ENCODE results near the gene MAP4K5. TPM values are rescaled to one million over a fixed set of nuclear protein-coding genes. Genes with fewer than 3 reads are reported as not detected.

MAP4K5 gene
- polyA plus RNA-seq, 3 donors from 2014 or later: 17.4 to 46.0 (median 19.0) TPM

DNA sequence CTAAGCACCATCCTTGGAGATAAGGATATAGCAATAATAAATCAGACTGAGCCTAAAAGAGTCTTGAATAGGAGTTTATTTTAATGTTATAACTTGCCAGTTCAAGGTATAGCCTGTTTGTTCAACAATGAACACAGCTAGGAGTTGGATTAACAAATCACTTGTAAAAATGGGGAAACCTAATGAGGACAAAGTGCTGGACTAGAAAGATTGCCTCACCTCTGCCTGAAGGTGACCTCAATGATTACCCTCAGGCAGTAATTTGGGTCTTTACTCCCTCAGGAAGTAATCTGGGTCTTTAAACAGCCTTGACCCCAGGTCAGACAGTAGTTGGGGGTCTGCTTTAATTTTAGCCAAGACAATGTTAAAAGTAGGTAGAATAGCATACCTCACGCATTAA, 100.2 kb downstream of the MAP4K5 start:
- H3K27ac Mint-ChIP-seq: peak overlapping the region in 1 of 6 donors; percentile 14
- H3K36me3 Mint-ChIP-seq: peaks cover 14 to 34% (median 26%) of the 10 kb centered on the region in 3 donors
- no peaks in the 10 kb centered on the region for H3K27me3 Mint-ChIP-seq (ENCODE audit: low read depth in 3 of 3)
- H3K9me3 Mint-ChIP-seq: no peaks in the 10 kb centered on the region
- DNase-seq: no peak
- H3K4me1 Mint-ChIP-seq: peaks cover 0 to 1% of the 10 kb centered on the region in 2 donors
- H3K4me3 Mint-ChIP-seq: no peak overlapping the region

DNA sequence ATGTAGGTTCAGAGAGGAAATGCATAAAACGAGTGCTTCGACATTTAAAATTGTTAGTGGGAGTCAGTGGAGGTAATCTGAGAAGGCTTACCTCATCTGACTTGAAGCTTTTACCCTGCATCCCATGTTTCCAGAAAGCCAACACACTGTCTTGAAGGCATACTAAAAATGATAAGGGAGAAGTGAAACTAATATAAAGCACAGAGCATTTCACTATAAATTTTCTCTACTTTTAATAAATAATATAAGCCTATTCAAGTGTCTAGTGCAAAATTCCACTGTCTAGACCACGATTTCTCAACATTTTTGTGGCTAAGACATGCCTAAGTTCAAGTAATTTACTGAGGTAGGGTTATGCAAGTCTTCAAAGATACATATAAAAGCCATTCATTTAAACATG, 106.6 kb downstream of the MAP4K5 start:
- H3K9me3 Mint-ChIP-seq: no peaks in the 10 kb centered on the region
- H3K27me3 Mint-ChIP-seq (ENCODE audit: low read depth in 3 of 3): no peaks in the 10 kb centered on the region
- peaks cover 4 to 34% (median 27%) of the 10 kb centered on the region in 3 donors for H3K36me3 Mint-ChIP-seq
- no peak overlapping the region for H3K4me3 Mint-ChIP-seq
- H3K27ac Mint-ChIP-seq: no peak overlapping the region
- H3K4me1 Mint-ChIP-seq: peaks cover 0 to 1% of the 10 kb centered on the region in 2 donors
- no peak for DNase-seq

DNA sequence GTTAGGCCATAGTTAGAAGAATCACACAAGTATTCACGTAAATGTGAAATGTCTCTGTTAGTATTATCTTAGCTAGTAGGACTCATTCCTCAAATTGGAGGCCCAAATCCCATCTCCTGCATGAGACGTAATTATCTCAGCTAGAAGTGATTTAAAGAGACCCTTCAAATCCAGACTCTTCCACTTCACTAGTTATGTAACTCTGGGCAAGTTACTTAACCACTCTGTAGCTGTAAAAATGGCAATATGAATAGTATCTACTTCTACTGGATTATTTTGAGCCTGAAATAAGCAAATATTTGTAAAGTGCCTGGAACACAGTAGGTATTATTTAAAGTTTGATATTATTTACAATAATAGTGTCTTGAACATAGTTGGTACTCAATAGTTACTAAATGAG, 107.3 kb downstream of the MAP4K5 start:
- Mint-ChIP-seq H3K36me3 (peaks cover 4 to 38% (median 32%) of the 10 kb centered on the region in 3 donors), H3K4me1 (peaks cover 0 to 1% of the 10 kb centered on the region in 2 donors), H3K27ac (no peak overlapping the region), H3K4me3 (no peak overlapping the region), H3K27me3 (ENCODE audit: low read depth in 3 of 3) (no peaks in the 10 kb centered on the region), H3K9me3 (no peaks in the 10 kb centered on the region)
- no peak for DNase-seq

DNA sequence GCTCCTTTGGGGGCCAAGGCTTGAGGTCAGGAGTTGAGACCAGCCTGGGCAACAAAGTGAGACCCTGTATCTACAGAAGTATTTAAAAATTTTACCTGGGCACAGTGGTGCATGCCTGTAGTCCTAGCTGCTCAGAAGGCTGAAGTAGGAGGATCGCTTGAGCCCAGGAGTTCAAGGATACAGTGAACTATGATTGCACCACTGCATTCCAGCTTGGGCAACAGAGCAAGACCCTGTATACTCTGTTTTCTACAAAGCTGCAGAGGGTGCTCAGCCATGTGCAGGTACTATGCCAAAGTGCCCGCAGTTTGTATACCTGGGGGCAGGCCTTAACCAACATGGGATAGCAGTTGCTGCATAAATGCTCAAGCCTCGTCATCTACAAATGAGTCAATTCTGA, 108.8 kb downstream of the MAP4K5 start:
- peaks cover 10 to 43% (median 40%) of the 10 kb centered on the region in 3 donors for H3K36me3 Mint-ChIP-seq
- no peaks in the 10 kb centered on the region for H3K27me3 Mint-ChIP-seq (ENCODE audit: low read depth in 3 of 3)
- no peaks in the 10 kb centered on the region for H3K4me1 Mint-ChIP-seq
- no peaks in the 10 kb centered on the region for H3K9me3 Mint-ChIP-seq
- no peak overlapping the region for H3K27ac Mint-ChIP-seq
- DNase-seq: no peak
- no peak overlapping the region for H3K4me3 Mint-ChIP-seq

DNA sequence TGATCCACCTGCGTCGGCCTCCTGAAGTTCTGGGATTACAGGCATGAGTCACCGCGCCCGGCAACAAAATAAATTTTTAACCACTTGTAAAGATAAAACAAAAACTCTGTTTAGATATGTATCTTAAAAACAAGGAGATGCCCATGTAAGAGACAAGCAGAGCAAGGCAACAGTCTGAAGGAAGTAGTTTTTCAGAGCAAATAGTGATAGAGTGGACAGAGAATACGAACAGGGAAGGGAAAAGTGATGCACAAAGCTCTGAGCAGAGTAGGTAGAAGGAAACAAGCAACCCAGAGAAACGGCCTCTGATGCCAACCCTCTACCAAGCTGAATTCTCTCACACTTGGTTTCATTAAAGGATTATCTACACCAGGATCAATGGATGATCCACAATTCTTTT, 110.9 kb downstream of the MAP4K5 start:
- DNase-seq: no peak
- peaks cover 22 to 56% (median 52%) of the 10 kb centered on the region in 3 donors for H3K36me3 Mint-ChIP-seq
- H3K27me3 Mint-ChIP-seq (ENCODE audit: low read depth in 3 of 3): no peaks in the 10 kb centered on the region
- H3K4me3 Mint-ChIP-seq: no peak overlapping the region
- no peaks in the 10 kb centered on the region for H3K4me1 Mint-ChIP-seq
- H3K27ac Mint-ChIP-seq: no peak overlapping the region
- H3K9me3 Mint-ChIP-seq: no peaks in the 10 kb centered on the region

DNA sequence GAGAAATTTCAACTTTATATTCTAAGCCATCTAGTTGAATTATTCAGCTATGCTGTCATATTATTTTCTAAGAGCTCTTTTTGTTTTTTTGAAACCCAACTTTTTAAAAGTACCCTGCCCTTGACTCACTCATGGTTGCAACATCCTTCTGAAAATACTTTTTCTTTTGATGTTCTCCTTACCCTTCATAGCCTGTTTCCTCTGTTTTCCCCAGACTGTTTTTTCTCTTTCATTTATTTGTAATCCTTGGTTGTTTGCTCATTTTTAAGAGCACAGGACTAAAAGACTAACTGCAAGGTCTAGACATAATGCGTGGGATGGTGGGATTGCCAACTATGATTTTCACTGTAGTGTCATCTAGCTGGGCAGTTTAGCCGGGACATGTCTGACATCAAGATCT, 114.5 kb downstream of the MAP4K5 start:
- DNase-seq: no peak
- H3K36me3 Mint-ChIP-seq: peaks cover 31 to 57% (median 57%) of the 10 kb centered on the region in 3 donors
- peak overlapping the region in 1 of 6 donors; percentile 3 for H3K27ac Mint-ChIP-seq
- H3K9me3 Mint-ChIP-seq: no peaks in the 10 kb centered on the region
- H3K27me3 Mint-ChIP-seq (ENCODE audit: low read depth in 3 of 3): peaks cover 0 to 3% (median 0%) of the 10 kb centered on the region in 3 donors
- no peaks in the 10 kb centered on the region for H3K4me1 Mint-ChIP-seq
- no peak overlapping the region for H3K4me3 Mint-ChIP-seq

DNA sequence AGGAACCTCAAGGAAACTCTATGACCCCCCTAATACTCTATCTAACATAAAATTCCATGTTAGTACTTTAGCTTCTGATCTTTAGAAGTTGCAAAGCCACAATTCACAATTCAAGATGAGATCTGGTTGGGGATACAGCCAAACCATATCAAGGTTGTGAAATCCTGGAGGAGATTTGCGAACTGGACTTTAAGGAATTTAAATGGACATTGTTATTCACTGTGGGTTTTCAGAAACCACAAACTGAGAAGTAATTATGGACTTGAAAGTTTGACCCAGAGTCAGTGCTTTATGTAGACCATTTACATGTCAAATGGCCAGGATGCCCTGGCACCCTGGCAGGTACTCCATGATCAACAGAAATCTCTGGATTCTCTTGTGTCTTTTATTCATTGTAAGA, 121.4 kb downstream of the MAP4K5 start:
- Mint-ChIP-seq H3K36me3 (peaks cover 3 to 19% (median 8%) of the 10 kb centered on the region in 3 donors), H3K27ac (peak overlapping the region in 1 of 6 donors; percentile 2), H3K27me3 (ENCODE audit: low read depth in 3 of 3) (peaks cover 0 to 6% (median 0%) of the 10 kb centered on the region in 3 donors), H3K9me3 (no peaks in the 10 kb centered on the region), H3K4me1 (peaks cover 3 to 4% of the 10 kb centered on the region in 2 donors), H3K4me3 (no peak overlapping the region)
- no peak for DNase-seq

DNA sequence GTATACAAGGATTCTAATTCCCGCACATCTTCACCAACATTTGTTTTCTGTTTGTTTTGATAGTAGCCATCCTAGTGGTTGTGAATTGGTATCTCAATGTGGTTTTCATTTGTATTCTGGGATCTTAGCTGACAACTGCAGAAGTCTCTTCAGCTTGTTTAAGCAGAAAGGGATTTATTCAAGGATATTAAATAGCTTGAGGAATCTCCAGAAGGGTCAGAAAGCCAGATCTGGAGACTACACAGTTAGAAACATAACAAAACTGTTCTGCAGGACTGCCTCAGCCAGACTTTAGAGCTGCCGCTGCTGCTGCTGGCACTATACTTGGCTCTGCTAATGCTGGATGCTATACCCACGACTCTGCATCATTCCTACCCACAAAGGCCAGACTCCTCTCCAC, 122.3 kb downstream of the MAP4K5 start:
- Mint-ChIP-seq H3K27me3 (ENCODE audit: low read depth in 3 of 3) (peaks cover 0 to 6% (median 0%) of the 10 kb centered on the region in 3 donors), H3K27ac (no peak overlapping the region), H3K4me1 (peaks cover 5 to 8% of the 10 kb centered on the region in 2 donors), H3K9me3 (no peaks in the 10 kb centered on the region), H3K4me3 (no peak overlapping the region), H3K36me3 (peaks cover 0 to 16% (median 5%) of the 10 kb centered on the region in 3 donors)
- DNase-seq: no peak

DNA sequence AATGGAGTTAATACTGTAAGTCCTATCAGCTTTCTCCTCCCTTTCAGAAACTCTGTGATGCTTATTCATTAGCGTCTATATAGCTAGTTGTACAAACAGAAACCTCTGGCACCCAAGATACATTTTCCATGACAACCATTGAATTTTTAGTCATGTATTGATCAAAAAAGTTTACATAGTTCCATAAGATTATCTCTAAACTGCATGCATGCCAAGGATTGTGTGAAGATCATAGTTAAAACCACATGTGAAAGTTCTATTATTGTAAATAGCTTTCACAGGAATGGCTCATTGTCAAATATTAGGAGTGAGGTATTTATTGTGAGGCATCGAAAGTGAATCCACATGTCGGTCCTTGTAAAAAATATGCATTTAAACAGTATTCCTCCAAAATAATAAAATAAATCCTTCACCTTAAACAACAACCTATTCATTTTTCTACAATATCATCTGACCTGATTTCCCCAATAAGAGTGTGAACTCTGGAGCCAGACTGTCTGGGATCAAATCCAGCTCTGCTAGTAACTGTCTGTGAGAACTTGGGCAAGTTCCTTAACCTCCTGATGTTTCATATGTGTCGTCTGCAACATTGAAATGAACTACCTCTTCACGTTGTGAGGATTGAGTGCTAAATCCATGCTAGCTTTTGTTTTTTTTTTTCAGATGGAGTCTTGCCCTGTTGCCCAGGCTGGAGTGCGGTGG, 125.1 kb downstream of the MAP4K5 start:
- Mint-ChIP-seq H3K4me1 (peaks cover 7 to 20% of the 10 kb centered on the region in 2 donors), H3K9me3 (no peaks in the 10 kb centered on the region), H3K27me3 (ENCODE audit: low read depth in 3 of 3) (peaks cover 0 to 5% (median 0%) of the 10 kb centered on the region in 3 donors), H3K4me3 (no peak overlapping the region), H3K36me3 (peaks cover 0 to 6% (median 0%) of the 10 kb centered on the region in 3 donors), H3K27ac (no peak overlapping the region)
- DNase-seq: no peak

DNA sequence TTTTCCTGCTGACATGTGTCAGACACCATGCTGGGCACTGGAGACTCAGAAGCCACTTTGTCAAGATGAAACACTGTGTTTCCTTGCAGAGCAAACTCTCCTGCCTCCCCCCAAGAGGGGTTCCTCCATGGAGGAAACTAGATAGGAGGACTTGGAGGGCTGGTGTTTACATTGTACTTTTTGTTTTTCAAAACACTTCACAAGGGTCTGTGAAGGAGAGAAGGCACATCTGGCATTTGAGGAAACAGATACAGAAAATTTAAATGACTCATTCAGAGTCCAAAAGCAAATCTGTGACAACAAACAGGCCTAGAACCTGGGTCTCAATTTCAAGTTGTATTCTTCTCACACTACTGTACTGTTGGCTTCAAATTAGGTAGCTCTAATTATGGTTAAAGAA, 128.9 kb downstream of the MAP4K5 start:
- DNase-seq: no peak
- Mint-ChIP-seq H3K4me3 (no peak overlapping the region), H3K27me3 (ENCODE audit: low read depth in 3 of 3) (peaks cover 0 to 2% (median 0%) of the 10 kb centered on the region in 3 donors), H3K27ac (peak overlapping the region in 2 of 6 donors; percentile 12 to 15), H3K36me3 (no peaks in the 10 kb centered on the region), H3K4me1 (peaks cover 7 to 20% of the 10 kb centered on the region in 2 donors), H3K9me3 (no peaks in the 10 kb centered on the region)

DNA sequence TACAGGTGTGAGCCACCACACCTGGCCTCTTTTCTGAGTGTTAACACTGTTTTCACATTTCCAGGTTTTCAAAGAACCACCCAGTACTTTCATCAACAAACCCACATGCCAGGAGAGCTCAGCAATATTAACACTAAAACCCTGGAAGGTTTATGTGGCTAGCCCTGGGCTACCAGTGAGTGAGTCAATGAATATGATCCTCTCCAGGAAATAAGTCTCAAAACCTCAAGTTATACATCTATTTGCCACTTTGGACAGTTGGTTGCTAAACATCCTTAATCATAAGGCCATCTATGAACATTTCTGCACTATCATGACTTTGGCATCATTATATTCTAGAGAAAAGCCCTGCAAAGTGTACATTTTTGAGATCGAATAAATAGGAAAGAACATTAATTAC, 129.4 kb downstream of the MAP4K5 start:
- no peaks in the 10 kb centered on the region for H3K36me3 Mint-ChIP-seq
- H3K27ac Mint-ChIP-seq: peak overlapping the region in 2 of 6 donors; percentile 15 to 39
- peaks cover 0 to 2% (median 0%) of the 10 kb centered on the region in 3 donors for H3K27me3 Mint-ChIP-seq (ENCODE audit: low read depth in 3 of 3)
- H3K4me1 Mint-ChIP-seq: peaks cover 7 to 20% of the 10 kb centered on the region in 2 donors
- H3K9me3 Mint-ChIP-seq: no peaks in the 10 kb centered on the region
- no peak for DNase-seq
- no peak overlapping the region for H3K4me3 Mint-ChIP-seq

DNA sequence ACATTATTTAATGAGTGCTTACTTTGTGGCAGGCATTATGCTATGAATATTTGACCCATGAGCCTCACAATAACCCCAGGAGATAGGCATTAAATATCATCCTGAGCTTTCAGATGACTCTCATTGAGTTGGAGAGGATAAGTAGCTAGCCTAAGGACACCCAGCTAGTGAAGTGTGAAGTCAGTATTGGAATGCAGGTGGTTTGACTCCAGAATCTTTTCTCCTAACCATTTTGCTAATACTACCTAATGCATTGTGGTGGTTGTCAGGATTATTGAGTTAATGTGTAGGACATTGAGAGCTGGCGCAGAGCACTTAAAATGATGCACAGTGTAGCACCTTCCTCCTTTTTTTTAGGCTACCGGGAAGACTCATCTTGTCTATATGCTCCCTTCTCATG, 131.9 kb downstream of the MAP4K5 start:
- no peaks in the 10 kb centered on the region for H3K9me3 Mint-ChIP-seq
- peaks cover 1 to 8% (median 5%) of the 10 kb centered on the region in 3 donors for H3K27me3 Mint-ChIP-seq (ENCODE audit: low read depth in 3 of 3)
- H3K27ac Mint-ChIP-seq: no peak overlapping the region
- H3K4me3 Mint-ChIP-seq: no peak overlapping the region
- DNase-seq: no peak
- peaks cover 15 to 30% of the 10 kb centered on the region in 2 donors for H3K4me1 Mint-ChIP-seq
- peaks cover 0 to 3% (median 0%) of the 10 kb centered on the region in 3 donors for H3K36me3 Mint-ChIP-seq

DNA sequence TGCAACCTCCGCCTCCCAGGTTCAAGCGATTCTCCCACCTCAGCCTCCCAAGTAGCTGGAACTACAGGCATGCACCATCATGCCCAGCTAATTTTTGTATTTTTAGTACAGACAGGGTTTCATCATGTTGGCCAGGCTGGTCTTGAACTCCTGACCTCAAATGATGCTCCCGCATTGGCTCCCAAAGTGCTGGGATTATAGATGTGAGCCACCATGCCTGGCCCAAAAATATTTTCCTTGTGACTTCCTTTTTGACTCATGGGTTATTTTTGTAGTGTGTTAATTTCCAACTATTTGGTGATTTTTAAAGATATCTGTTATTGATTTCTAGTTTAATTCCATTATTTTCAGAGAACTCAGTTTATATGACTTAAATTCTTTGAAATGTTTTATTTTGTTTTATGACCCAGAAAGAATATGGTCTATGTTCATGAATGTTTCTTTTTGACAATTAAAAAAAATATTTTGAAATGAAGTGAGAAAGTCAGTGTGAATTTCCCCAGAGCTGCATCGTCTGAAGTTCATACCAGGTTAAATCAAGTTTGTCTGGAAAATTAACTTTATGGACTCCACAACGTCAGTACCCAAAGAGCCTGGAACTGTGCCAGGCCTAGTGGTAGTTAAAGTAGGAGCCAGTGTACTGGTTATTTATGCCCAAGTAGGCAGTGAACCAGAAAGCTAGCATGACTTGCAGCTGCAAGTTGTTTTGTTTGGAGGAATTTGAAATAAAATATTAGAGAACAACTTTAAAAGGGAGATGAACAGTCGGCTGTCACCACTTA, 132.9 kb downstream of the MAP4K5 start:
- H3K4me1 Mint-ChIP-seq: peaks cover 15 to 30% of the 10 kb centered on the region in 2 donors
- peaks cover 3 to 8% (median 5%) of the 10 kb centered on the region in 3 donors for H3K27me3 Mint-ChIP-seq (ENCODE audit: low read depth in 3 of 3)
- no peaks in the 10 kb centered on the region for H3K9me3 Mint-ChIP-seq
- H3K36me3 Mint-ChIP-seq: peaks cover 0 to 4% (median 3%) of the 10 kb centered on the region in 3 donors
- no peak for DNase-seq
- no peak overlapping the region for H3K4me3 Mint-ChIP-seq
- no peak overlapping the region for H3K27ac Mint-ChIP-seq

DNA sequence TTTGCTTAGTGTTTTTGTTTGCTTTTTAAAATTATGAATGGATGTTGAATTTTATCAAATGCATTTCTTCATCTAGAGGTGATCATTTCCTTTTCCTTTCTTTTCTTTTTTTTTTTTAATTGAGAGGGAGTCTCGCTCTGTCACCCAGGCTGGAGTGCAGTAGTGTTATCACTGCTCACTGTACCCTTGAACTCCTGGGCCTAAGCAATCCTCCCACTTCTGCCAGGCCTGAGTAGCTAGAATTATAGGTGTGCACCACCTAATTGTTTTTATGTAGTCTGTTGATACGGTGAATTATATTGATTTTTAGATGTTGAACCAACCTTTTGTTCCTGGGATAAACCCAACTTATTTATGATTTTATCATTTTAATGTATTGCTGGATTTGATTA, 134.2 kb downstream of the MAP4K5 start:
- Mint-ChIP-seq H3K27me3 (ENCODE audit: low read depth in 3 of 3) (peaks cover 3 to 8% (median 5%) of the 10 kb centered on the region in 3 donors), H3K4me1 (peaks cover 15 to 24% of the 10 kb centered on the region in 2 donors), H3K4me3 (peak overlapping the region in 3 of 5 donors; percentile 2 to 86 (median 16)), H3K9me3 (no peaks in the 10 kb centered on the region), H3K36me3 (peaks cover 0 to 5% (median 3%) of the 10 kb centered on the region in 3 donors), H3K27ac (peak overlapping the region in 1 of 6 donors; percentile 69)
- DNase-seq: no peak

Data from immature natural killer cell (primary cell).